Measurements from ENCODE around the gene ETS1. TPM values are rescaled to one million over a fixed set of nuclear protein-coding genes. Genes with fewer than 3 reads are reported as not detected.

The ETS1 gene
- total and polyA plus RNA-seq, 2 experiments from 2014 or later: 6.7 to 21.8 TPM

GRCh38 chr11:128616161-128616560 is 28.8 kb upstream of the ETS1 start:
- Histone ChIP-seq H4K20me1 (ENCODE audit: insufficient read depth, poor library complexity, severe bottlenecking) (no peaks in the 10 kb centered on the region), H2AFZ (no peak overlapping the region), H3K79me2 (no peaks in the 10 kb centered on the region), H3K4me2 (no peak overlapping the region), H3K27ac (no peak overlapping the region), H3K27me3 (no peaks in the 10 kb centered on the region), H3K9me3 (ENCODE audit: low read depth) (no peaks in the 10 kb centered on the region), H3K4me1 (ENCODE audit: insufficient read depth) (no peaks in the 10 kb centered on the region), H3K36me3 (replicated peaks; ENCODE audit: insufficient read depth, low read depth) (no peaks in the 10 kb centered on the region), H3K4me3 (no peak overlapping the region), H3K9me2 (replicated peaks; ENCODE audit: insufficient read depth) (no peaks in the 10 kb centered on the region)
- WGBS (ENCODE audit: low lambda C conversion rate, missing lambda C conversion rate): 51% methylated on average over 7 of the region's 7 CpGs
- TF ChIP-seq EZH2phosphoT487 (IDR thresholded peaks at IDR 0.05; ENCODE audit: low read depth, severe bottlenecking, unreplicated experiment): no peak
- TF ChIP-seq EZH2 (IDR thresholded peaks at IDR 0.05; ENCODE audit: borderline replicate concordance): no peak
- no peak for TF ChIP-seq CTCF (IDR thresholded peaks at IDR 0.05; ENCODE audit: poor library complexity)
- DNase-seq (ENCODE audit: low spot score): peak; percentile 28

- Histone ChIP-seq H3K27me3 (no peaks in the 10 kb centered on the region), H3K27ac (no peak overlapping the region), H2AFZ (no peak overlapping the region), H3K4me3 (no peak overlapping the region), H3K4me2 (no peak overlapping the region), H3K79me2 (no peaks in the 10 kb centered on the region), H3K36me3 (replicated peaks; ENCODE audit: insufficient read depth, low read depth) (no peaks in the 10 kb centered on the region), H4K20me1 (ENCODE audit: insufficient read depth, poor library complexity, severe bottlenecking) (no peaks in the 10 kb centered on the region), H3K4me1 (ENCODE audit: insufficient read depth) (no peaks in the 10 kb centered on the region), H3K9me2 (replicated peaks; ENCODE audit: insufficient read depth) (no peaks in the 10 kb centered on the region), H3K9me3 (ENCODE audit: low read depth) (no peaks in the 10 kb centered on the region)
- no peak for DNase-seq (ENCODE audit: low spot score)
- 84% methylated on average over 7 of the region's 7 CpGs for WGBS (ENCODE audit: low lambda C conversion rate, missing lambda C conversion rate)
- TF ChIP-seq EZH2phosphoT487 (IDR thresholded peaks at IDR 0.05; ENCODE audit: low read depth, severe bottlenecking, unreplicated experiment): no peak
- TF ChIP-seq EZH2 (IDR thresholded peaks at IDR 0.05; ENCODE audit: borderline replicate concordance): no peak
- no peak for TF ChIP-seq CTCF (IDR thresholded peaks at IDR 0.05; ENCODE audit: poor library complexity)
Observed at GRCh38 chr11:128615612-128616011, 28.3 kb upstream of the ETS1 start.

DNA sequence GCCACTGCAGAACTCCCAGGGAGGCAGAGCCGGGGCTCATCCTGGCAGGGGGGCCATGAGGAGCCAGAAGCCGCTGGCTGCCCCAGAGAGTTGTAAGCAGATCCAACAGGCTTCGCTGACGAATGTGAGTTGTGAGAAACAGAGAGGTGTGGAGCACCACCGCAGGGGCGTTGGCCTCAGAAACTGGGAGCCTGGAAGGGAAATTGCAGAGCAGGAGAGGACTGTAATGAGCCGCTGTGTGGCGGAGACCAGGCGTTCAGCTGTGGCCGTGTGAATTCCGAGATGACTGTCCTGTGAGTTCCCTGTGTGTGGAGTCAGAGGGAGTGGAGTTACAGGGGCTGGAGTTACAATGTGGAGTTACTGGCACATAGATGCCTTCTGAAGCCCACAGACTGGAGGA is 27.7 kb upstream of the ETS1 start:
- no peak overlapping the region for H3K4me3 ChIP-seq
- DNase-seq (ENCODE audit: low spot score): no peak
- no peak overlapping the region for H2AFZ ChIP-seq
- H3K4me2 ChIP-seq: no peak overlapping the region
- no peaks in the 10 kb centered on the region for H3K9me2 ChIP-seq (replicated peaks; ENCODE audit: insufficient read depth)
- no peaks in the 10 kb centered on the region for H4K20me1 ChIP-seq (ENCODE audit: insufficient read depth, poor library complexity, severe bottlenecking)
- no peaks in the 10 kb centered on the region for H3K4me1 ChIP-seq (ENCODE audit: insufficient read depth)
- WGBS (ENCODE audit: low lambda C conversion rate, missing lambda C conversion rate): 65% methylated on average over 11 of the region's 11 CpGs
- no peak for TF ChIP-seq CTCF (IDR thresholded peaks at IDR 0.05; ENCODE audit: poor library complexity)
- no peak for TF ChIP-seq EZH2phosphoT487 (IDR thresholded peaks at IDR 0.05; ENCODE audit: low read depth, severe bottlenecking, unreplicated experiment)
- no peak for TF ChIP-seq EZH2 (IDR thresholded peaks at IDR 0.05; ENCODE audit: borderline replicate concordance)
- H3K79me2 ChIP-seq: no peaks in the 10 kb centered on the region
- no peaks in the 10 kb centered on the region for H3K27me3 ChIP-seq
- no peaks in the 10 kb centered on the region for H3K36me3 ChIP-seq (replicated peaks; ENCODE audit: insufficient read depth, low read depth)
- no peaks in the 10 kb centered on the region for H3K9me3 ChIP-seq (ENCODE audit: low read depth)
- H3K27ac ChIP-seq: no peak overlapping the region

GRCh38 chr11:128614026-128614425 is 26.7 kb upstream of the ETS1 start:
- DNase-seq (ENCODE audit: low spot score): no peak
- WGBS (ENCODE audit: low lambda C conversion rate, missing lambda C conversion rate): 93% methylated on average over 6 of the region's 6 CpGs
- Histone ChIP-seq H3K27ac (no peak overlapping the region), H4K20me1 (ENCODE audit: insufficient read depth, poor library complexity, severe bottlenecking) (no peaks in the 10 kb centered on the region), H3K4me3 (no peak overlapping the region), H3K9me2 (replicated peaks; ENCODE audit: insufficient read depth) (no peaks in the 10 kb centered on the region), H2AFZ (no peak overlapping the region), H3K9me3 (ENCODE audit: low read depth) (no peaks in the 10 kb centered on the region), H3K79me2 (no peaks in the 10 kb centered on the region), H3K27me3 (no peaks in the 10 kb centered on the region), H3K4me1 (ENCODE audit: insufficient read depth) (no peaks in the 10 kb centered on the region), H3K36me3 (replicated peaks; ENCODE audit: insufficient read depth, low read depth) (no peaks in the 10 kb centered on the region), H3K4me2 (no peak overlapping the region)
- TF ChIP-seq CTCF (IDR thresholded peaks at IDR 0.05; ENCODE audit: poor library complexity): no peak
- no peak for TF ChIP-seq EZH2 (IDR thresholded peaks at IDR 0.05; ENCODE audit: borderline replicate concordance)
- TF ChIP-seq EZH2phosphoT487 (IDR thresholded peaks at IDR 0.05; ENCODE audit: low read depth, severe bottlenecking, unreplicated experiment): no peak
